Stromal cell of bone marrow (primary cell): ENCODE data around the gene HORMAD2.
"Not testable (repeated sequence)": the region's sequence is repeated elsewhere in the genome, so short reads cannot be mapped to it uniquely, and the experiment has no call there.

Experiments used
- DNase-seq: peaks from one replicate; pipeline ENCODE4 v3.0.0-alpha.2; 2012; ENCODE audit warnings: low read depth

The HORMAD2 gene

DNA sequence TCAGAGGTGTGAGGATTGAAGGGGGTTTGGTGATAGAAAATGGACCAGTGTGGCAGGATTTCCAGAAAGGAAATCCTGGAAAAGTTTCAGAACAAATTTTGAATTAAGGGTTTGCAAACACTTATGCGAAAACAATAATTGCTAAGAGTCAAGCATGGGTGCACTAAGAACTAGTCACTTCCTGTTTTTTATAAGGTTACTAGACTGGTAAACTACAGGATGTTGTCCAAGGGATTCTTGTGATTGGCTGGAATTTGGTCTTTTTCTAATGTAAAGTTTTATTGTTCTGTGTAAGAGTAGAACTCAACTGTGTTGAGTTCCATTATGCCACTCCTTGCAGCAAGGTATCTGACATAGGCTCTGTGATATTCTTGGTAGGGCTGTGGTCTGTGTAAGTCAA lies 112.2 kb downstream of the HORMAD2 start:
- DNase-seq = no peak

DNA sequence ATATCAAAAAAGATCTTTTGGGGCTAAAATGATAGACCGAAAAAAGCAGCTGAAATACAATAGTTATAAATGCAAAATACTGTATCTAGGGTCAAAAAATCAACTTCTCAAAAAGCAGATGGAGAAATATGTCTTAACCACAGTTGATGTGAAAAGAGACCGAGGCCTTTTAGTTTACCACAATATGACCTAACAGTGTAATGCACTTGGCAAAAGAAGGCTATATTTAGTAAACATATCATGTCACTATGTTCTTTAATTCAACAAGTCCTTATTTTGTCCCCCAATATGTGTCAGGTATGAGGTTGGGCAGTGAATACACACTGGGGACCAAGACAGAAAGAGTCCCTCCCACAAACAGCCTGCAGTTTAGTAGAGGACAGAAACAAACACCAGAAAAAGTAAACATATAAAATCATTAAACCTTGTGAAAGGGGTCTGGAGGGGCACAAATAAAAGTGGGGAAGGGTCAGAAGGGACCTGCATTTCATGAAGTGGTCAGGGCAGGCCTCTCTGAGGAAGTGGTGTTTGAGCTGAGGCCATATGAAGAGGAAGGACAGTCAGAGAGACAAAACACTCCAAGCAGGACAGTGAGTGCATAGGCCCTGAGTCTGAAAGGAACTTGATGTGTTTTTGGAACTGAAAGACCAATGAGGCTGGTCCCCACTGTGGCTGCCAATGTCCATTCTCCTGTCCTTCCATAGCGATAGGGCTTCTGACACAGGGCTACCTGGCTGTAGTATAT lies 112.9 kb downstream of the HORMAD2 start:
- no peak for DNase-seq

GRCh38 chr22:30195245-30196140 lies 115.2 kb downstream of the HORMAD2 start:
- no peak for DNase-seq

- peak; percentile 100 for DNase-seq
Observed at GRCh38 chr22:30196141-30196879, 116.0 kb downstream of the HORMAD2 start.

DNA sequence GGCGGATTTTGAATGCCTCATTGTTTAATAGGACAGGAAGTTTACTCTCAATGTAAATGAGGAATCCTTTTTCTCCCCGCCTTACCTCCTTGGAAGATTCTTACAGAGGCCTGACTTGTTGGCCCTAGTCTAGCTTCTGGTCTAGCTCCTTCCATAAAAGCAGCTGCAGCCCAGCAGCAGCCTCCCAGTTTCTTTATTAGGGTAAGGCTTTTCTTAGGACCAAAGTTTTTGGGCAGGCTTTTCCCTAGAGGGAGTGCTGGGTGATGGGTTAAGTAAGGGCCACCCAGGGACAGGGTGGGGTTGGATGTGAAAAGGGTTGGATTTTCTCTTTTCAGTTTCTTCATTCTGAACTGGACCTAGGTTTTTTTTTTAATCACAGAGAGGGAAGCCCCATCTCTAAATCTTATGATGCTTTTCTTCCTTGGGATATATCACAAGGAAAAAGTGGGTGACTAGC lies 116.6 kb downstream of the HORMAD2 start:
- no peak for DNase-seq

DNA sequence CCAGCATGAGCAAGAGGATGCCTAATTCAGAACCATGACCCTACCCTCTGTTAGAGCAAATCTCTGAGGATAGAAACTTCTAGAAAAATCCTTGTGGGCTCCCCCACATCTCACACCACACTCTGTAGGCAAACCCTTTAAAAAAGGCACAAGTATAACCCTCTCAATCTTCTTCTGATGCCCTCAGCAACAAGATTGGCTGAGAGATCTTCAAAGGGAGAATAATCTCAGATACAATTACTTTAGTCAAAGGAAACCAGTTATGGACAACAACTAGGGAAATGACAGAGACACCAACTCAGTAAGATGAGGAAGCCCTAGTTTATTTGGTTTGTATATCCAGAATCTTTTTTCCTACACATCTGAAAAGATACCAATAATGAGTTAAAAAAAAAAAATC lies 117.1 kb downstream of the HORMAD2 start:
- DNase-seq = no peak

- no peak for DNase-seq
Observed at GRCh38 chr22:30198152-30198825, 118.0 kb downstream of the HORMAD2 start.

- no peak for DNase-seq
Observed at GRCh38 chr22:30198921-30199320, 118.7 kb downstream of the HORMAD2 start.

- DNase-seq = not testable (repeated sequence)
Observed at GRCh38 chr22:30200905-30201304, 120.6 kb downstream of the HORMAD2 start.

DNA sequence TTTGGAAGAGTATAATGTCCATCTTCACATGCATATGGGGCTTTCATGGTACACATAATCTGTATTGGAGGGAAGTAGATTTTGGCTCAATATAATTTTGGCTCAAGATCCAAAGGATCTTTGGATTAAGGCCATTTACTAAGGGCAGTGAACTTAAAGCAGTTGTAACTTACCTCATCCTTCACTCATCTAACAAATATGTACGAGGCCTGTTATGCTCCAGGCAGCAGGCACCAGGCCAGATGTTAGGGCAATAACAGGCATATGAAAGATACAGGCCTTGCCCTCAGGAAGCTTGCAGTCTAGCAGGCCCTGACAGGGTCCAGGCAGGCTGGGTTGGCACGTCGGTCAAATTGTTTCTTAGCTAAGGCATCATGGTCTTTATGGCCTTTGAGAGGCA lies 121.7 kb downstream of the HORMAD2 start:
- no peak for DNase-seq

- DNase-seq = peak; percentile 75
Observed at GRCh38 chr22:30202531-30203006, 122.3 kb downstream of the HORMAD2 start.

GRCh38 chr22:30204015-30204741 lies 123.9 kb downstream of the HORMAD2 start:
- DNase-seq = no peak

DNA sequence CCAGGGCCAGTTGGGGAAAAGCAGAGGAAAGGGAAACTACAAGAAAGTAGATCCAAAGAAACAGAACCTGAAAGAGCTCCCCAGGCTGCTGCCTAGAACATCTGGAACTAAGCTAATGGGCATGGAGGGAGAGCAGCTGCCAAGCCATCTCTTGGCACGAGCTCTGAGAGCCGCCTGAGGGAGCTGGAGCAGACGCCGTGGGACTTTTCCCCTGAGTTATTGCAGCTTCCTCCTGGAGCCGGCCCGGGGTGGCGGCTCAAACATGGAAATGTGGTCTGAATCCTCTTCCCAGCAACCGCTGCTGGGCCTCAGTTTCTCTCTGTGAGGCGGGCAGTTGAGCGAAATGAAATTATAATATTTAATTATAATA lies 124.5 kb downstream of the HORMAD2 start:
- no peak for DNase-seq

- peak; percentile 90 for DNase-seq
Observed at GRCh38 chr22:30205281-30206115, 125.2 kb downstream of the HORMAD2 start.

DNA sequence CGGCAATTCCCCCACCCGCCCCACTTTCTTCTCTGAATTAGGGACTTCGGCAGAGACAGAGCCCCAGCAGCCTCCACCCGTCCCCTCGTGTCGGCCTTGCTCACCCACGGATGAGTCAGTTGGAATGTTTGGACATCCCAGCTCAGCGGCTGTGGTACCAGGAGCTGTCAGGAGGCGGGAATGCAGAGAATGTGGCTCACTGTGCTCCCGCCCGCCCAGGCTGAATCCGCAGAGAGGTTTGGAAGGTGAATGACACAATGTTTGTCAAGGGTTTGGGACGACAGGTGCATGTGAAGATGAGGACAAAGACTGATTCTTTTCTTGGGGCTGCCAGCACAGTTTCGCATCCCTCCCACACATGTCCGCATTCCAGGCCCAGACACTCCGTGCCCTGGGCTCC lies 126.7 kb downstream of the HORMAD2 start:
- peak; percentile 89 for DNase-seq

GRCh38 chr22:30208631-30209603 lies 128.7 kb downstream of the HORMAD2 start:
- DNase-seq = peak; percentile 72

DNA sequence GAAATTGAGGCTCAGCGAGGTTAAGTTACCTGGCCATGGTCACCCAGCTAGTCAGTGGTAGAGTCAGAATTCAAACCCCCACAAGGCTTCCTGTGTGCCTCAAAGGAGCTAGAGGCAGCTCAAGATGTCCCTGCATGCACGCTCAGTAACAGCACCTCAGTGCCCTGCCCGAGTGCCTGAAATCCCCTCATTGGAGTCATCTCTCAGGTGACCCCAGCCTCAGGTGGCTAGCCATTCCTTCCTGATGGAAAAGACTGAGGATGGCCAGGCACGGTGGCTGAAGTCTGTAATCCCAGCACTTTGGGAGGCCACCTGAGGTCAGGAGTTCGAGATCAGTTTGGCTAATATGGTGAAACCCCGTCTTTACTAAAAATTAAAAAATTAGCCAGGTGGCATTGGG lies 129.4 kb downstream of the HORMAD2 start:
- DNase-seq = no peak

DNA sequence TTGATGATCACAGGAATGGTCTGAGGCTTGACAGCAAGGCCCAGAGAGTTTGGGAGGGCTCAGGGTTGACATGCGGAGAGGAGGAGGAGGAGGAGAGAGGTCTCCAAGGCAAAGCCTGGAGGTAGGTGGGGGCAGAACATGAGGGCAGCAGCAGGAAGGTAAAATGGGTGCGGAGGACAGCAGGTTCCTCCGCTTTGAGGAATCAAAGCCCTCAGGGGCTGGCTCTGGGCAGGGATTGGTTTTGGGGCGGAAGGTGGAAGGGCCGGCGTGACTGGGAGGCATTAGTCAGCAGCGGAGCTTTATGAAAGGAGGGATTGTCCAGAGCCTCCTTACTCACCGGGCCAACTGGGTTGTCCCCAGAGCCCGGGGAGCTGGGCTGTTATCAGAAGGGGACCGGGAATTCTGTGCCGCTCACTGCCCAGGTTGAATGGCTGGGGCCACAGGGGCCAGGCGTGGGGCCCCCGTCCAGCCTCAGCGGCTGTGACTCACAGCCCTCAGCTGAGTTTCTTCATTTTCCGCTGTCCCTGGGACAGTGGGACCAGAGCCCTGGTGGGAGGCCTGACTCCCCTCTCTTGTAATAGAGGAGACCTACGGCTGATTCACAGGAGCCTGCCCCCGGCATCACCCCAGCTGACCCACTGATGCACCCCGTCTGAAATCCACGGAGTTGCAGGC lies 130.1 kb downstream of the HORMAD2 start:
- no peak for DNase-seq
